SK-N-SH treated with all-trans-retinoic acid at 6 μM for 48 hours (cell line): ENCODE results near the gene SELENOM.

Experiments
- TCF4 ChIP-seq: fragments of 250-450 bp; sonication (Bioruptor Pico); IDR thresholded peaks from 2 replicates; pipeline ENCODE4 v1.8.0; 2021; ENCODE audit warnings: mild to moderate bottlenecking, moderate library complexity, borderline replicate concordance
- ZC3H10 ChIP-seq: fragments of 250-450 bp; sonication (Bioruptor Pico); IDR thresholded peaks from 2 replicates; pipeline ENCODE4 v1.5.1; 2021; ENCODE audit warnings: mild to moderate bottlenecking, moderate library complexity
- ZNF565 ChIP-seq: fragments of 450-650 bp; formaldehyde crosslinking; conservative IDR thresholded peaks from 2 replicates; pipeline ENCODE4 v1.5.0; 2020; ENCODE audit warnings: low read depth, mild to moderate bottlenecking, moderate library complexity

DNA sequence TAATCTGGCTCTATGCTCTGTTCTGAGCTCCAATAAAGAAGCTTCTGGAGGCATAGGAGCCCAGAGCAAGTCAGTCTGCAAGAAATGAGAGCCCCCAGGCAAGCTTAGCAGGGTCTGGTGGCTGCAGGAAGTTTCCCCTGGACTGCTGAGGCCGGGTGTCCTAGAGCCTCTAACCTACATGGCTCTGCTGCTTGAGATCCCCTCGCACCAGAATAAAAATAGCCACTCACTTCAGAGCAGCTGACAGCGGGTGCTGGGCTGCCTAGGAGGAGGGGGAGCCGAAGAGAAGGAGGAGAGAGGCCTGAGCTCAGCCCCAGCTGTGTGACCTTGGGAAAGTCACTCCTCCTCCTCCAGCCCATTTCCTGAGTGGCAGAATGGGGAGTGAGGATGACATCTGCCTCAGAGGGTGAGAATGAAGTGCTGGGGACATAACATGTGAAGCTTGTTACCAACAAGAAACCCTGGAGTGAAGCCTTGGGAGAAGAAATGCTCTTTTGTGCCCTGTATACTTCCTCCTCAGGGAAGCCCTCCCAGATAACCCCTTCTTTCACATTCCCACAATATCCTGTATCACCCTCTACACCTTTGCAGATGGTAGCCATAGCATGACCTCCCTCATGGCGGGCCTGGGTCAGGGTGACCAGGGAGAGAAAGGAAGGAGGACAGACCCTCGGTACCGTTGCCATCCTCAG, 11.8 kb upstream of the SELENOM start:
- TF ChIP-seq TCF4 (CRISPR knock-in tag) (no peak), ZC3H10 (CRISPR knock-in tag) (no peak), ZNF565 (CRISPR knock-in tag) (no peak)
